Measurements from ENCODE around the gene IQCM.
"Not testable (repeated sequence)": the region's sequence is repeated elsewhere in the genome, so short reads cannot be mapped to it uniquely, and the experiment has no call there.

Gene IQCM

DNA sequence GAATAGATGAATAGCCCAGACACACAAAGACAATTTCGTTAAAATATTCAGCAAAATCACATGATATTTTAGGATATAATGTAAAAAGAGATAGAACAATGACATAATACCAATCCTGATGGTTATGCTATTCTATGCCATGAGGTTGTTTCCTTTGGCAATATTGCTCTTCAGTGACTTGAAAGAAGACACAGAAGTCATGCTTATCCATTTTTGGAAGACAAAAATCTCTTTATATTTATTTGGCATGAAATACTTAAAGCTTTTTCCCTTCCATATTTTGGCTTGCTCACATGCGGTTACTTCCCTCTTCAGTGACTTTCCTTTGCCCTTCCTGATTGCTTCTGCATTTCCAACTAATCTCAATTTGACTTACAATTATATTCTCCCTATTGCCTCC lies 314.8 kb downstream of the IQCM start:
- TF ChIP-seq Cebpa-rat (IDR thresholded peaks at IDR 0.05) = no peak
- no peak overlapping the region for H3K4me2 ChIP-seq
- H3K27me3 ChIP-seq = no peaks in the 10 kb centered on the region
- no peaks in the 10 kb centered on the region for H3K4me1 ChIP-seq
- H3K9me3 ChIP-seq = no peaks in the 10 kb centered on the region
- H3K36me3 ChIP-seq = no peaks in the 10 kb centered on the region
- H3K4me3 ChIP-seq = no peak overlapping the region
- no peak overlapping the region for H3K27ac ChIP-seq
- H4K20me1 ChIP-seq = no peaks in the 10 kb centered on the region
- H3K9ac ChIP-seq = no peak overlapping the region

DNA sequence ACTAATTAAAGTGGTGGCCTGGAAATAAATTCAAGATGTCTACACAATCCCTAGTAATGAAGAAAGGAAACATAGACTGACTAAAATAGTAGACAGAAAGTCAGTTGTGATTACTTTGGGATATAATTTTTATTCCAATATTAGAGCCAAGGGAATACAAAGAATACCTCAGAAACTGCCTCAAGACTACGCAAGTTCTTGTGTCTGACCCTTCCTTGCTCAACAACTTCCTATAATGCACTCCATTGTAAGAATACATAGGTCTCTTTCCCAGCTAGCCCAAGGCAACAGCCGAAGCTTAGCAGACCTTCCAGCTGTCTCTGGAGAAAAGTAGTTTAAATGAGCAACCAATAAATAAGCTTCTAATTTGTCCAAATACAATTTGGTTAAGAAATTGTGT lies 315.9 kb downstream of the IQCM start:
- Histone ChIP-seq H3K4me1 (no peaks in the 10 kb centered on the region), H3K27ac (no peak overlapping the region), H3K4me2 (no peak overlapping the region), H3K36me3 (no peaks in the 10 kb centered on the region), H3K4me3 (no peak overlapping the region), H4K20me1 (no peaks in the 10 kb centered on the region), H3K9ac (no peak overlapping the region), H3K9me3 (no peaks in the 10 kb centered on the region), H3K27me3 (no peaks in the 10 kb centered on the region)
- no peak for TF ChIP-seq Cebpa-rat (IDR thresholded peaks at IDR 0.05)

- Histone ChIP-seq H3K4me3 (no peak overlapping the region), H3K4me2 (no peak overlapping the region), H3K36me3 (no peaks in the 10 kb centered on the region), H3K4me1 (no peaks in the 10 kb centered on the region), H3K9me3 (no peaks in the 10 kb centered on the region), H3K27ac (no peak overlapping the region), H3K27me3 (no peaks in the 10 kb centered on the region), H3K9ac (no peak overlapping the region), H4K20me1 (no peaks in the 10 kb centered on the region)
- no peak for TF ChIP-seq Cebpa-rat (IDR thresholded peaks at IDR 0.05)
Measured at GRCh38 chr4:149498246-149498645, 317.4 kb downstream of the IQCM start.

DNA sequence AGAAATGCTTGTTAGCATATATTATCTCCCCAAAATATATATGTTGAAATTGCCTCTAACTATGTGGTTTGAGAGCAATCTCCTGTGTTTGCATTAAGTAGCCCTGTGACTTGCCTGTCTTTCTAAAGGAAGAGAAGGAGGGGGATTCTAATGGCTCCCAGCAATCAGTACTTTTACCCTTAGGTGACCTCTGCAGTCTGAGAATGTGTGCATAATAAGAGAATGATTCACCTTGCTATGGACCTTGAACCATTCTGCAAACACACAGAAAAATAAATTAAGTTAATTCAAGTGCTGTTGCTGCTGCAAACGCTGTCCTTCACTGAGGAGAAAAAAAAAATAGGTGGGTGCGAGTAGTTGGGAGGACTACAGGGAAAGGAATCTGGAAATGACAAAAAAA lies 322.2 kb downstream of the IQCM start:
- Histone ChIP-seq H3K36me3 (no peaks in the 10 kb centered on the region), H3K4me3 (no peak overlapping the region), H3K4me2 (no peak overlapping the region), H4K20me1 (no peaks in the 10 kb centered on the region), H3K4me1 (no peaks in the 10 kb centered on the region), H3K27me3 (no peaks in the 10 kb centered on the region), H3K9ac (no peak overlapping the region), H3K9me3 (no peaks in the 10 kb centered on the region), H3K27ac (no peak overlapping the region)
- no peak for TF ChIP-seq Cebpa-rat (IDR thresholded peaks at IDR 0.05)

DNA sequence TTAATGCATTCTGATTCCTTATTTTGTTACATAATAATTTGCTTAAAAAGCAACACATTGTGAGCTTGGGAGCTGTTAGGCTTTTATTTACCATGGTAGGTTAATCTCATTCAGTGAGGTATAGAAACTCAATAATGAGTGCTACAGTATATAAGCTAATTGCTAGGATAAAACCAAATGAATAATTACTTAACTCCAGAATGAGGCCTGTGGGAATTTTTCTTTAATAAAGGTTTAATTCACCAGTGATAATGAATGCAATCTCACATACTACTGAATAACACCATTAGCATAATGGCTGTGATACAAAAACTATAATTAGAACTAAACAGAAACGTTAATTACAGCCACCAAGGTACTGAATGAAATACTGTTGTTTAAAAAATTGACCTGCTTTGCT lies 326.3 kb downstream of the IQCM start:
- H3K4me3 ChIP-seq = no peak overlapping the region
- H3K36me3 ChIP-seq = no peaks in the 10 kb centered on the region
- no peak overlapping the region for H3K9ac ChIP-seq
- H3K27ac ChIP-seq = no peak overlapping the region
- H4K20me1 ChIP-seq = no peaks in the 10 kb centered on the region
- H3K9me3 ChIP-seq = no peaks in the 10 kb centered on the region
- no peaks in the 10 kb centered on the region for H3K27me3 ChIP-seq
- no peak overlapping the region for H3K4me2 ChIP-seq
- H3K4me1 ChIP-seq = no peaks in the 10 kb centered on the region
- no peak for TF ChIP-seq Cebpa-rat (IDR thresholded peaks at IDR 0.05)

DNA sequence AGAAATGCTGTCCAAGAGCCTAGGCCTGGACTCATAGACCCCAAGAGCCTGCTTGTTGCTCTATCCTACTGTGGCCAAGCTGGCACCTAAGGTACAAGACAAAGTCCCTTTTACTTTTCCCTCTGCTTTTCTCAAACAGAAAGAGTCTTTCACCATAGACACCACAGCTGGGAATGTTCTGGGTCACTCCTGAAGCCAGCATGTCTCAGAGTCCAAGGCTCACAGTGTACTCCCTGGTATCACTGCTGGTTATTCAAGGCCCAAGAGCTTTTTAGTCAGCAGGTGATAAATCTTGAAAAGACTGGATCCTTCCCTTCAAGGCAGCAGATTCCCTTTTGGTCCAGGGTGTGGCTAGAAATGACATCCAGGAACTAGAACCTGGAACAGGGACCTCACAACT lies 328.8 kb downstream of the IQCM start:
- H3K4me2 ChIP-seq = no peak overlapping the region
- H4K20me1 ChIP-seq = no peaks in the 10 kb centered on the region
- H3K9me3 ChIP-seq = no peaks in the 10 kb centered on the region
- H3K4me3 ChIP-seq = no peak overlapping the region
- no peak overlapping the region for H3K9ac ChIP-seq
- H3K4me1 ChIP-seq = no peaks in the 10 kb centered on the region
- no peaks in the 10 kb centered on the region for H3K36me3 ChIP-seq
- no peak overlapping the region for H3K27ac ChIP-seq
- H3K27me3 ChIP-seq = no peaks in the 10 kb centered on the region
- no peak for TF ChIP-seq Cebpa-rat (IDR thresholded peaks at IDR 0.05)

- not testable (repeated sequence) for H4K20me1 ChIP-seq, H3K4me3 ChIP-seq, H3K9ac ChIP-seq, H3K36me3 ChIP-seq, H3K4me1 ChIP-seq, H3K27me3 ChIP-seq, H3K27ac ChIP-seq, H3K9me3 ChIP-seq, H3K4me2 ChIP-seq
Measured at GRCh38 chr4:149468669-149469068, 347.0 kb downstream of the IQCM start.

DNA sequence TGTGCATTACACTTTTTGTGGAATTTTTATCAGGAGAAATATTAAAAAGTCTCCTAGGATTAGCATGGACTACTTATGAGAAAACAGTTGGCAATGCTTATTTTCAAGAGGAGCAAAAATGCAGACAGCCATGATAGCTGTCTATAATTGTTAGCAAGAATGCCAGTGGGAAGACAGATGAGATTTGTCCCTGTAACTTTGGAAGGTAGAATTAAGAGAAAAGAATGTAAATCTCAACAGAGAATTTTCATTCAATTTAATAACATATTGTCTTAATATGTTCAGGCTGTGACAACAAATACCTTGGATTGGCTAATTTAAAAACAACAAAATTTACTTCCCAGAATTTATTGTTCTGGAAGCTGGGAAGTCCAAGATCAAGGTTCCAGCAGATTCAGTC lies 349.2 kb downstream of the IQCM start:
- Histone ChIP-seq H4K20me1 (no peaks in the 10 kb centered on the region), H3K4me1 (no peaks in the 10 kb centered on the region), H3K27me3 (no peaks in the 10 kb centered on the region), H3K4me3 (no peak overlapping the region), H3K4me2 (no peak overlapping the region), H3K9ac (no peak overlapping the region), H3K36me3 (no peaks in the 10 kb centered on the region), H3K9me3 (peaks cover 4% of the 10 kb centered on the region; the same call in 1 of the 2 replicates), H3K27ac (no peak overlapping the region)
- TF ChIP-seq Cebpa-rat (IDR thresholded peaks at IDR 0.05) = no peak

DNA sequence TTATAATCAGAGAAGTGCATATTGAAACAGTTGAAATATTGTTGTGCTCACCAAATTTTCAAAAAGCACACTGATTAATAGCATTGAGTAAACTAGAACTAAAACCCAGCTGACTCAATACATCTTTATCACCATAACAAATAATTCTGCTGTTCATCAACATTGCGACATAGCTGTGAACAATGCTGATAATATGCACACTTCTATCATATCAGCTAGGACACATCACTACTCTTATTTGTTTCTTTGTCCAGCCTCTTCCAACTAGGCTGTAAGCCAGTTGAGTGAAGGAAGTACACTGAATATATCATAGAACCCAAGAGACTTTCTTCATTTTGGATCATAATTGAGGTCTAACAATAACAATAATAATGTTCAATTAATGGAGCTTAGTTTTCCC lies 349.7 kb downstream of the IQCM start:
- no peak for TF ChIP-seq Cebpa-rat (IDR thresholded peaks at IDR 0.05)
- H3K9ac ChIP-seq = no peak overlapping the region
- H3K27me3 ChIP-seq = no peaks in the 10 kb centered on the region
- H3K4me2 ChIP-seq = no peak overlapping the region
- H3K36me3 ChIP-seq = no peaks in the 10 kb centered on the region
- H4K20me1 ChIP-seq = no peaks in the 10 kb centered on the region
- H3K9me3 ChIP-seq = peaks cover 4% of the 10 kb centered on the region; the same call in 1 of the 2 replicates
- no peaks in the 10 kb centered on the region for H3K4me1 ChIP-seq
- H3K27ac ChIP-seq = no peak overlapping the region
- no peak overlapping the region for H3K4me3 ChIP-seq

GRCh38 chr4:149443537-149443936 lies 372.1 kb downstream of the IQCM start:
- Histone ChIP-seq H3K9ac (no peak overlapping the region), H3K27me3 (no peaks in the 10 kb centered on the region), H3K9me3 (no peaks in the 10 kb centered on the region), H4K20me1 (no peaks in the 10 kb centered on the region), H3K4me2 (no peak overlapping the region), H3K27ac (no peak overlapping the region), H3K4me1 (no peaks in the 10 kb centered on the region), H3K36me3 (no peaks in the 10 kb centered on the region), H3K4me3 (no peak overlapping the region)
- TF ChIP-seq Cebpa-rat (IDR thresholded peaks at IDR 0.05) = no peak

DNA sequence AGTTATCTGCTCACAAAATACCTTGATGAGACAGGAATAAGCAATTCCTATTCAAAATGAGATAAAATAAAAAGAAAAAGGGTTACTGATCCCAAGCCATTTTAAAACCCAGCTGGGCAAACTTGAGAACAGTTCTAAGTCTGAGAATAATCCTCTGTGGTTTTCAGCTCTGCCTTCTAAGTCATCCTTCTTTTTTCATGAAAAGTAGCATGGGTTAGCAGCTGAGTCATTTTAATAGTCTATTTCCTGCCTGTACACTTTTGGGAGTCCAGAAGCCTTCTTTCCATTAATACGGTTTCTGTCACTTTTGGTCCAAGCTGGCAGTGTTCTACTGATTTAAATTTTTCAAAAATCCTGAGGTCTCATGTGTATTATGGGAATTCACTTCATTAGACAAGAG lies 374.3 kb downstream of the IQCM start:
- Histone ChIP-seq H3K9me3 (no peaks in the 10 kb centered on the region), H3K4me1 (no peaks in the 10 kb centered on the region), H3K9ac (no peak overlapping the region), H3K36me3 (no peaks in the 10 kb centered on the region), H3K27ac (no peak overlapping the region), H3K27me3 (no peaks in the 10 kb centered on the region), H3K4me3 (no peak overlapping the region), H4K20me1 (no peaks in the 10 kb centered on the region), H3K4me2 (no peak overlapping the region)
- TF ChIP-seq Cebpa-rat (IDR thresholded peaks at IDR 0.05) = no peak
